Lung (tissue), 12 donors: ENCODE results near the gene RGS3. TPM values are rescaled to one million over a fixed set of nuclear protein-coding genes. Genes with fewer than 3 reads are reported as not detected.
A peak's percentile ranks its signal among the peaks of the same experiment; 100 is the strongest.

Experiments used
- ATAC-seq: fragments of 200-7000 bp; cut with Tn5 transposase; one replicate; pipeline ENCODE4 v1.9.1; 2020; ENCODE audit warnings: moderate number of reproducible peaks; ENCODE audit not compliant: insufficient read depth, low FRiP score
- DNase-seq, 3 donors: peaks; one replicate each; pipeline ENCODE4 v3.0.0-alpha.2; 2013 to 2017
- H3K27ac ChIP-seq, 2 donors: one replicate each; pipeline ENCODE4 v1.5.1; 2013; ENCODE audit warnings: mild to moderate bottlenecking in 2 of 2, moderate library complexity in 2 of 2, control low read depth in 1 of 2, inconsistent platforms in 1 of 2, low read depth in 1 of 2, low read length in 1 of 2
- H3K27me3 ChIP-seq, 3 donors: one replicate each; pipeline ENCODE4 v1.5.1; 2013; ENCODE audit warnings: low read length in 2 of 3; ENCODE audit not compliant: control insufficient read depth in 3 of 3, insufficient read depth in 3 of 3
- H3K36me3 ChIP-seq, 4 donors: one replicate each; pipeline ENCODE4 v1.5.1; 2013; ENCODE audit warnings: low read length in 4 of 4, mild to moderate bottlenecking in 1 of 4, moderate library complexity in 1 of 4; ENCODE audit not compliant: control insufficient read depth in 4 of 4, insufficient read depth in 4 of 4
- H3K4me1 ChIP-seq, 5 donors: one replicate each; pipeline ENCODE4 v1.5.1; 2013; ENCODE audit warnings: low read length in 5 of 5, mild to moderate bottlenecking in 2 of 5, moderate library complexity in 1 of 5; ENCODE audit not compliant: control insufficient read depth in 5 of 5, insufficient read depth in 5 of 5
- H3K4me3 ChIP-seq: one replicate; pipeline ENCODE4 v1.5.1; 2013; ENCODE audit warnings: mild to moderate bottlenecking, control low read depth, moderate library complexity
- H3K9ac ChIP-seq, 2 donors: one replicate each; pipeline ENCODE4 v1.5.1; 2013; ENCODE audit warnings: low read length in 2 of 2, control low read depth in 1 of 2; ENCODE audit not compliant: insufficient read depth in 1 of 2
- H3K9me3 ChIP-seq, 4 donors: one replicate each; pipeline ENCODE4 v1.5.1; 2013; ENCODE audit warnings: low read length in 3 of 4, mild to moderate bottlenecking in 1 of 4, moderate library complexity in 1 of 4; ENCODE audit not compliant: control insufficient read depth in 4 of 4, insufficient read depth in 3 of 4
- CTCF ChIP-seq: IDR thresholded peaks from 2 replicates; pipeline ENCODE4 v1.5.1; 2012; ENCODE audit warnings: mild to moderate bottlenecking; ENCODE audit errors: control extremely low read depth, extremely low read depth
- WGBS, 2 donors: extraction: QIAGEN DNeasy Blood & Tissue Kit; methylation state at CpG; one replicate each; pipeline ENCODE4 v1.1.7; 2013; 5-methylcytosine and 5-hydroxymethylcytosine counted together
- polyA plus RNA-seq, 2 donors: library from polyadenylated mRNA; stranded (reverse); fragments of 200-250 nt; gene quantifications; one replicate each; pipeline ENCODE4 v1.2.1, GENCODE V29; 2013
- total RNA-seq, 2 donors: library from RNA; depleted of rRNA in 1 of 2; stranded (reverse); fragments of >200 nt in 1 of 2; gene quantifications; one replicate each; pipeline ENCODE4 v1.2.1, GENCODE V29; 2014 to 2021
- donor health status: control.
- donor health status: control.
- donor health status: Bipolar disorder and iron deficiency.
- donor health status: healthy.
- donor health status: DM: yes; HTN: yes; CAD: no.

The RGS3 gene
- total and polyA plus RNA-seq, 4 donors, result 43.0 to 91.8 (median 73.9) TPM

GRCh38 chr9:113461943-113462342 lies 1.6 kb upstream of the RGS3 start:
- DNase-seq (no peak), ATAC-seq (no peak)
- Histone ChIP-seq H3K9ac (no peak overlapping the region), H3K27ac (no peak overlapping the region), H3K36me3 (no peaks in the 10 kb centered on the region), H3K4me1 (peaks cover 0 to 15% (median 4%) of the 10 kb centered on the region in 5 donors), H3K27me3 (peaks cover 0 to 15% (median 0%) of the 10 kb centered on the region in 3 donors), H3K4me3 (no peak overlapping the region), H3K9me3 (no peaks in the 10 kb centered on the region)
- WGBS, 2 donors, result 95 to 97% methylated on average over 4 of the region's 4 CpGs
- no peak for TF ChIP-seq CTCF

- H3K4me3 ChIP-seq, result no peak overlapping the region
Measured at GRCh38 chr9:113462781-113463286, 693 bp upstream of the RGS3 start.

GRCh38 chr9:113464286-113464660 lies 746 bp downstream of the RGS3 start:
- WGBS, 2 donors, result 89 to 98% methylated on average over 1 of the region's 1 CpG
- no peaks in the 10 kb centered on the region for H3K9me3 ChIP-seq
- no peaks in the 10 kb centered on the region for H3K36me3 ChIP-seq
- ATAC-seq (no peak), DNase-seq (no peak)
- H3K4me3 ChIP-seq, result no peak overlapping the region
- peaks cover 0 to 18% (median 6%) of the 10 kb centered on the region in 5 donors for H3K4me1 ChIP-seq
- H3K27me3 ChIP-seq, result peaks cover 0 to 15% (median 0%) of the 10 kb centered on the region in 3 donors
- TF ChIP-seq CTCF, result no peak
- peak overlapping the region in 1 of 2 donors; percentile 78 for H3K27ac ChIP-seq
- peak overlapping the region in 1 of 2 donors; percentile 29 for H3K9ac ChIP-seq

More at GRCh38 chr9:113462781-113463286, 693 bp upstream of the RGS3 start:
- H3K36me3 ChIP-seq, result no peaks in the 10 kb centered on the region
- TF ChIP-seq CTCF, result no peak
- DNase-seq, result peak in 1 of 3 donors; percentile 20
- H3K4me1 ChIP-seq, result peaks cover 0 to 15% (median 3%) of the 10 kb centered on the region in 5 donors
- H3K27ac ChIP-seq, result no peak overlapping the region
- 81 to 86% methylated on average over 11 of the region's 11 CpGs for WGBS, 2 donors
- no peak for ATAC-seq
- H3K9me3 ChIP-seq, result no peaks in the 10 kb centered on the region
- no peak overlapping the region for H3K9ac ChIP-seq
- H3K27me3 ChIP-seq, result peaks cover 0 to 15% (median 0%) of the 10 kb centered on the region in 3 donors

GRCh38 chr9:113465599-113466140 lies 2.1 kb downstream of the RGS3 start:
- ATAC-seq (no peak), DNase-seq (no peak)
- WGBS, 2 donors, result 71 to 82% methylated on average over 2 of the region's 2 CpGs
- Histone ChIP-seq H3K9me3 (no peaks in the 10 kb centered on the region), H3K4me3 (no peak overlapping the region), H3K36me3 (no peaks in the 10 kb centered on the region), H3K4me1 (peaks cover 0 to 18% (median 6%) of the 10 kb centered on the region in 5 donors), H3K27ac (peak overlapping the region in 1 of 2 donors; percentile 78), H3K9ac (no peak overlapping the region), H3K27me3 (peaks cover 0 to 15% (median 0%) of the 10 kb centered on the region in 3 donors)
- no peak for TF ChIP-seq CTCF
